Measurements from ENCODE around the gene ELAPOR2.
A peak's percentile ranks its signal among the peaks of the same experiment; 100 is the strongest.
"Not testable (repeated sequence)": the region's sequence is repeated elsewhere in the genome, so short reads cannot be mapped to it uniquely, and the experiment has no call there.

ELAPOR2 gene

GRCh38 chr7:87059525-87060287, at the start of gene ELAPOR2:
ELAPOR2 (minus strand) TSS chr7:87059654; CDS start chr7:87059513, 141 bp downstream.
- peak; percentile 24 for TF ChIP-seq CTCF (conservative IDR thresholded peaks at IDR 0.05; ENCODE audit: low read depth, low read length)

GRCh38 chr7:87107949-87108776, 48.7 kb upstream of the ELAPOR2 start:
- no peak overlapping the region for H3K4me3 ChIP-seq (ENCODE audit: low read depth, low read length)
- no peak for DNase-seq (ENCODE audit: low read depth)
- TF ChIP-seq CTCF (conservative IDR thresholded peaks at IDR 0.05; ENCODE audit: low read depth, low read length): no peak

More at GRCh38 chr7:87059525-87060287, at the start of gene ELAPOR2:
- peak; percentile 15 for DNase-seq (ENCODE audit: low read depth)
- H3K4me3 ChIP-seq (ENCODE audit: low read depth, low read length): peak within 1 kb of the TSS; percentile 47

GRCh38 chr7:87106974-87107612, 47.6 kb upstream of the ELAPOR2 start:
- TF ChIP-seq CTCF (conservative IDR thresholded peaks at IDR 0.05; ENCODE audit: low read depth, low read length): no peak
- DNase-seq (ENCODE audit: low read depth): no peak
- H3K4me3 ChIP-seq (ENCODE audit: low read depth, low read length): no peak overlapping the region

- no peak for TF ChIP-seq CTCF (conservative IDR thresholded peaks at IDR 0.05; ENCODE audit: low read depth, low read length)
- DNase-seq (ENCODE audit: low read depth): no peak
- H3K4me3 ChIP-seq (ENCODE audit: low read depth, low read length): no peak overlapping the region
Observed at GRCh38 chr7:87105401-87105800, 45.9 kb upstream of the ELAPOR2 start.

- DNase-seq (ENCODE audit: low read depth): no peak
- no peak for TF ChIP-seq CTCF (conservative IDR thresholded peaks at IDR 0.05; ENCODE audit: low read depth, low read length)
- H3K4me3 ChIP-seq (ENCODE audit: low read depth, low read length): no peak overlapping the region
Observed at GRCh38 chr7:87100326-87100725, 40.9 kb upstream of the ELAPOR2 start.

GRCh38 chr7:87097375-87097774, 37.9 kb upstream of the ELAPOR2 start:
- H3K4me3 ChIP-seq (ENCODE audit: low read depth, low read length); DNase-seq (ENCODE audit: low read depth): not testable (repeated sequence)

GRCh38 chr7:87094322-87094721, 34.9 kb upstream of the ELAPOR2 start:
- TF ChIP-seq CTCF (conservative IDR thresholded peaks at IDR 0.05; ENCODE audit: low read depth, low read length): no peak
- DNase-seq (ENCODE audit: low read depth): no peak
- H3K4me3 ChIP-seq (ENCODE audit: low read depth, low read length): no peak overlapping the region

Measured in choroid plexus epithelial cell (primary cell).